ENCODE data around the gene DIS3L2. TPM values are rescaled to one million over a fixed set of nuclear protein-coding genes. Genes with fewer than 3 reads are reported as not detected.

Gene DIS3L2
- total and polyA plus RNA-seq, 2 of the 8 experiments (the other 6 are each of a cell fraction or from before 2014, with no cell fraction given) = 11.5 to 21.6 TPM

DNA sequence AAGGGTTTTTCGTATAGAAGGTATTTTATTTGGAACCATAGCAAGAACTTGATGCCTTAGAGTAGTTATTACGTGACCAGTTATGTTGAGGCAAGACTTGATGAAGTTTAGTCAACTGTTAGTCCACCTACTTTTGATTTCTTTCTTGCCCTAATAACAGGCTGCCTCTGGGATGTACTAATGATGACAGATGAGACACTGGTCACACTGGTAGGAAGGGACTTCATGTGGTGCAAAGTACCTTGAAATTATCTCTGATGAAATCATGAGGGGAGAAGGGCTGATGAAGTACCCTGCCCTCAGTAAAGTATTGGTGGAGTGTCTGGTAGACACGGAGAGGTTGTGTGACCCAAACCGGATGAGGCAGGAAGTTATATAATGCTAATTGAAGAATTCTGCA is 5.4 kb downstream of the DIS3L2 start (continued):
- no peak for TF ChIP-seq ATF2 (IDR thresholded peaks at IDR 0.05; ENCODE audit: low read length)
- no peak for TF ChIP-seq POLR2A (IDR thresholded peaks at IDR 0.05; ENCODE audit: control extremely low read depth in 1 of 2, low read depth in 2 of 2, low read length in 2 of 2)
- no peak for TF ChIP-seq POLR2AphosphoS5 (IDR thresholded peaks at IDR 0.05; ENCODE audit: low read depth, low read length)
- no peak for TF ChIP-seq SIRT6 (IDR thresholded peaks at IDR 0.05; ENCODE audit: low read length)
- TF ChIP-seq ZNF274 (IDR thresholded peaks at IDR 0.05; ENCODE audit: borderline replicate concordance, extremely low read depth, low read length) = no peak
- TF ChIP-seq KDM5A (IDR thresholded peaks at IDR 0.05; ENCODE audit: low read length) = no peak
- no peak for TF ChIP-seq RBBP5 (IDR thresholded peaks at IDR 0.05; ENCODE audit: borderline replicate concordance, low read depth, low read length)

Data from H1 (cell line).